HepG2 (cell line): ENCODE measurements around the gene ZNF669. TPM values are rescaled to one million over a fixed set of nuclear protein-coding genes. Genes with fewer than 3 reads are reported as not detected.
A peak's percentile ranks its signal among the peaks of the same experiment; 100 is the strongest.

Source experiments
- CTCF ChIP-seq: sonication (generic); formaldehyde crosslinking; IDR thresholded peaks from 2 replicates; pipeline ENCODE4 v1.5.0; 2020; ENCODE audit warnings: mild to moderate bottlenecking, missing genetic modification reagents, moderate library complexity
- EZH2 ChIP-seq: conservative IDR thresholded peaks from 2 replicates; pipeline ENCODE4 v1.6.1; 2012; ENCODE audit warnings: mild to moderate bottlenecking, low read depth, low read length, moderate library complexity
- FLYWCH1 ChIP-seq: sonication (generic); formaldehyde crosslinking; IDR thresholded peaks from 2 replicates; pipeline ENCODE4 v1.8.1; 2023; ENCODE audit warnings: mild to moderate bottlenecking, missing genetic modification reagents
- GABPB1 ChIP-seq: IDR thresholded peaks from 2 replicates; pipeline ENCODE4 v1.6.1; 2016; ENCODE audit warnings: mild to moderate bottlenecking, missing genetic modification reagents, moderate library complexity, missing compliant biosample characterization
- HCFC1 ChIP-seq: fragments of 150-350 bp; IDR thresholded peaks from 2 replicates; pipeline ENCODE4 v1.6.1; 2014; ENCODE audit warnings: low read depth, low read length
- HOXA9 ChIP-seq: sonication (generic); formaldehyde crosslinking; IDR thresholded peaks from 2 replicates; pipeline ENCODE4 v1.8.1; 2022; ENCODE audit warnings: missing genetic modification reagents, mild to moderate bottlenecking, moderate library complexity, borderline replicate concordance
- MED13 ChIP-seq: sonication (generic); formaldehyde crosslinking; IDR thresholded peaks from 2 replicates; pipeline ENCODE4 v1.5.0; 2020; ENCODE audit warnings: missing genetic modification reagents
- MLXIP ChIP-seq: sonication (generic); formaldehyde crosslinking; IDR thresholded peaks from 2 replicates; pipeline ENCODE4 v1.9.0; 2021; ENCODE audit warnings: missing genetic modification reagents, borderline replicate concordance
- NCOR1 ChIP-seq: fragments of 200-600 bp; sonication (generic); IDR thresholded peaks from 2 replicates; pipeline ENCODE4 v1.7.0; 2017; ENCODE audit warnings: antibody characterized with exemption, low read length, borderline replicate concordance
- NRL ChIP-seq: sonication (generic); formaldehyde crosslinking; IDR thresholded peaks from 2 replicates; pipeline ENCODE4 v1.5.0; 2020; ENCODE audit warnings: missing genetic modification reagents, mild to moderate bottlenecking, moderate library complexity, borderline replicate concordance
- PBX2 ChIP-seq: IDR thresholded peaks from 2 replicates; pipeline ENCODE4 v1.6.1; 2016; ENCODE audit warnings: control low read depth
- PCBP2 ChIP-seq: fragments of 200-400 bp; formaldehyde crosslinking; optimal IDR thresholded peaks from 2 replicates; pipeline ENCODE3; 2018; ENCODE audit warnings: low read length, low read depth; ENCODE audit not compliant: poor library complexity, severe bottlenecking
- PRPF4 ChIP-seq: fragments of 200-400 bp; formaldehyde crosslinking; IDR thresholded peaks from 2 replicates; pipeline ENCODE4 v1.6.1; 2016; ENCODE audit warnings: low read length, low read depth; ENCODE audit not compliant: poor library complexity, severe bottlenecking
- RFX5 ChIP-seq: IDR thresholded peaks from 2 replicates; pipeline ENCODE4 v1.6.1; 2011; ENCODE audit warnings: low read depth, low read length, improper control_type of control experiment
- RFXANK ChIP-seq: IDR thresholded peaks from 2 replicates; pipeline ENCODE4 v1.6.1; 2016
- SYNCRIP ChIP-seq: fragments of 200-400 bp; formaldehyde crosslinking; IDR thresholded peaks from 2 replicates; pipeline ENCODE4 v1.6.1; 2018; ENCODE audit warnings: mild to moderate bottlenecking, low read depth, low read length; ENCODE audit not compliant: insufficient read depth
- TBL1XR1 ChIP-seq: fragments of 150-350 bp; IDR thresholded peaks from 2 replicates; pipeline ENCODE4 v1.6.1; 2014; ENCODE audit warnings: borderline replicate concordance, low read length; ENCODE audit not compliant: partially characterized antibody
- YEATS4 ChIP-seq: sonication (generic); formaldehyde crosslinking; IDR thresholded peaks from 2 replicates; pipeline ENCODE4 v1.4.0; 2020; ENCODE audit warnings: missing genetic modification reagents, borderline replicate concordance
- ZFP82 ChIP-seq: sonication (generic); formaldehyde crosslinking; IDR thresholded peaks from 2 replicates; pipeline ENCODE4 v1.5.1; 2020; ENCODE audit warnings: mild to moderate bottlenecking, missing genetic modification reagents, borderline replicate concordance
- ZNF296 ChIP-seq: sonication (generic); formaldehyde crosslinking; conservative IDR thresholded peaks from 2 replicates; pipeline ENCODE4 v1.5.0; 2020; ENCODE audit warnings: mild to moderate bottlenecking, missing genetic modification reagents
- ZNF367 ChIP-seq: sonication (generic); formaldehyde crosslinking; IDR thresholded peaks from 2 replicates; pipeline ENCODE4 v1.4.0; 2020; ENCODE audit warnings: missing genetic modification reagents, borderline replicate concordance
- ZNF484 ChIP-seq: sonication (generic); formaldehyde crosslinking; IDR thresholded peaks from 2 replicates; pipeline ENCODE4 v1.5.1; 2020; ENCODE audit warnings: mild to moderate bottlenecking, low read depth, missing genetic modification reagents, borderline replicate concordance
- ZNF773 ChIP-seq: sonication (generic); formaldehyde crosslinking; IDR thresholded peaks from 2 replicates; pipeline ENCODE4 v1.4.0; 2020; ENCODE audit warnings: missing genetic modification reagents, borderline replicate concordance
- polyA plus RNA-seq, 8 experiments: library from polyadenylated mRNA; depleted of rRNA in 3 of 8; stranded (reverse) in 7 of 8; unstranded in 1 of 8; fragments of >200 nt; fragmentation: Illumina TruSeq in 4 of 8; extraction: Trizol in 4 of 8; gene quantifications; 2 replicates each; pipeline versions ENCODE4 v1.2.1 to v1.2.3, GENCODE V29; 2011 to 2016; ENCODE audit warnings: low read depth in 4 of 8, missing spikeins in 1 of 8, mixed read lengths in 1 of 8; ENCODE audit not compliant: insufficient read depth in 1 of 8
- total RNA-seq, 5 experiments: library from RNA; depleted of rRNA; stranded (reverse); fragments of >200 nt; fragmentation: Illumina TruSeq; extraction: Trizol; gene quantifications; 2 replicates each; pipeline ENCODE4 v1.2.3, GENCODE V29; 2016; ENCODE audit warnings: low read depth in 1 of 5

Gene ZNF669
- total and polyA plus RNA-seq, 2 of the 13 experiments (the other 11 are each of a cell fraction or from before 2014, with no cell fraction given), result 3.1 to 14.6 TPM

- TF ChIP-seq MLXIP (CRISPR knock-in tag) (no peak), PBX2 (CRISPR knock-in tag) (peak; percentile 92), PCBP2 (no peak), ZNF296 (0 out of 2 replicates have a peak, but pooled peaks have one; percentile 50), HOXA9 (CRISPR knock-in tag) (no peak), HCFC1 (no peak), GABPB1 (CRISPR knock-in tag) (peak; percentile 94), NRL (CRISPR knock-in tag) (no peak), MED13 (no peak), TBL1XR1 (no peak), NCOR1 (no peak), CTCF (CRISPR knock-in tag) (0 out of 2 replicates have a peak, but pooled peaks have one; percentile 25), PRPF4 (no peak), ZNF773 (CRISPR knock-in tag) (peak; percentile 36; the same call in 1 of the 2 replicates), RFXANK (CRISPR knock-in tag) (peak; percentile 87), FLYWCH1 (no peak), EZH2 (no peak), ZNF367 (CRISPR knock-in tag) (no peak), ZNF484 (CRISPR knock-in tag) (no peak), YEATS4 (peak; percentile 73; the same call in 1 of the 2 replicates), ZFP82 (CRISPR knock-in tag) (no peak; the same call in 1 of the 2 replicates), SYNCRIP (no peak), RFX5 (no peak)
These were observed at the start of gene ZNF669 (continued) for GRCh38 chr1:247103859-247104591.
